ENCODE results near the gene LHX3.

GRCh38 chr9:136210276-136210675 is 5.3 kb upstream of the LHX3 start:
- TF ChIP-seq CTCF (conservative IDR thresholded peaks at IDR 0.05; ENCODE audit: low read depth, low read length), result no peak
- no peak for TF ChIP-seq EZH2 (IDR thresholded peaks at IDR 0.05; ENCODE audit: low read length, unreplicated experiment)
- TF ChIP-seq EZH2phosphoT487 (IDR thresholded peaks at IDR 0.05; ENCODE audit: borderline replicate concordance, low read length), result no peak
